Measurements from ENCODE around the gene OR6C74.

The OR6C74 gene

DNA sequence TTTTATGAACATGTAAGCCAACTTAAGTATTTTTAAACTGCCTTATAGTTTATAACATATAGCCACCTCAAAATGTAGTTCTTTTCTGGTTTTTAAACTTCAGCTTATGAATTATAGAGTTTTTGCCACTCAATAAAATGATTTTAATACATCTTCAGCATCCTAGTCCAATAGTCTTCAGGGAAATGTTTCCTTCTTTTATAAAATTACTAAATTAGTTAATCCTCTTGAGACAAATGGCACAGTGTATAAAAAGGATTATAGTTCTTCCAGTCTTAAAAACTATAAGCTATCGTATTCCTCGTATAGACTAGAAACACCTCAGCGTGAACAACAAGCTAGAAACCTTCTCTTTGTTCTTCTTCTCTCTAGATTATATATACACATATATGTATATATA, at the start of gene OR6C74:
Gene OR6C74 (plus strand): TSS at position 301 of the 400 bp plus-strand sequence. CDS start 2,679 bp downstream, outside the sequence.
- DNase-seq = no peak

DNA sequence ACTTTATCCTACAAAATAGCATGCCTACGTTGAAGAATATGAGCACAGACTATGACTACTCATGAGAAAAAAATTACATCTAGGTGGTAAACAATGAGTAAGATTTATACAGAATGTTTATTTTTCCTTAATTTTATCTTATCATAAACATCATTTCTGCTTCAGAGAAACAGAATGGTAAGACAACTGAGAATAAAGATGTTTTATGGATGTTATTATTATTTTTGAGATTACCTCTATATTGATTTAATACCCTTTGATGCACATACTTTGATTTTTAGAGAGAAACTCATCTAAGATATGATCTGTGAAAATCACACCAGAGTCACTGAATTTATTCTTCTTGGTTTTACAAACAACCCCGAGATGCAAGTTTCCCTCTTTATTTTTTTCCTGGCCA, 23.7 kb upstream of the OR6C74 start, which contains the start of gene OR10A7:
Gene OR10A7 (plus strand): TSS at position 301 of the 400 bp plus-strand sequence. CDS start 0 bp downstream, at position 301.
- no peak for DNase-seq

DNA sequence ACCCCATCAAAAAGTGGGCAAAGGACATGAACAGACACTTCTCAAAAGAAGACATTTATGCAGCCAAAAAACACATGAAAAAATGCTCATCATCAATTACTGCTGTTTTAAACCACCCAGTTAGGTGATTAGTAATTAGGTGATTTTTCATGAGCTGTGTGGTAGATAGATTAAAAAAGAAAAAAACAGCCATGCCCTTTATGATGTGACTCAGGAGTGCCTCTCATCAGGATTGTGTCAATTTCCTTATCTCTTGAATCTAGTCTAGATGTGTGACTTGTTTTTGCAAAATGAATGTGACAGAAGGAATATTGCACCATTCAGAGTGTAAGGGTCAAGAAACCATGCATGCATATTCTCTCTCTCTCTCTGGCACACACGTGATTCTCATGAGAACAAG, 17.9 kb upstream of the OR6C74 start:
- DNase-seq = no peak

DNA sequence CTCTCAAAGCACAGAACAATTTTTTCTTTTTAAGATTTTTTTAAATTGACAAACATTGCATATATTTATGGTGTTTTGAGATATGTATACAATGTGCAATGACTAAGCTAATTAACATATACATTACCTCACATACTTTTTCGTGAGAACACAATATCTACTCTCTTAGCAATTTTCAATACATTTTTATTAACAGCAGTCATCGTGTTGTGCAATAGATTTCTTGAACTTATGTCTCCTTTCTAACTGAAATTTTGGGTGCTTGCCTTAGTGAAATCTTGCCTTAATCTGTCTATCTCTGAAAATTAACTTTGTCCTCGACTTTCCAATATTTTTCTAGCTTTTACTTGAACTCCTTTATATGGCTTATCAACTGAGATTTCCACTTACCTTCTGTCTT, 16.8 kb upstream of the OR6C74 start:
- no peak for DNase-seq

DNA sequence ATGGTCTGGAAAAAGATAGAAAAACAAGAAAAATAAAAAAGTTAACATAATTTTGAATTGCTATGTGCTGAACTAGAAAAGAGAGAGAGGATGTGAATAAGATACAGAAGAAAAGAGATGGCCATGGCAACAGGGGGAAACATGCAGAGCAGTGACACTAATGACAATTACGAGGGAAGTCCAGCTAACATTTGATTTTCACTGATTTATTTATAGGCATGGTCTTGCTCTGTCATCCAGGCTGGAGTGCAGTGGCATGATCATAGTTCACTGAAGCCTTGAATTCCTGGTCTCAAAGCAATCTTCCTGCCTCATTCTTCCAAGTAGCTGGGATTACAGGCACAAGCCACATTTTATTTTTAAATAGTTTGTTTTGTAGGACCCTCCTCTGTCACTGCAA, 1.8 kb downstream of the OR6C74 start:
- DNase-seq = no peak

DNA sequence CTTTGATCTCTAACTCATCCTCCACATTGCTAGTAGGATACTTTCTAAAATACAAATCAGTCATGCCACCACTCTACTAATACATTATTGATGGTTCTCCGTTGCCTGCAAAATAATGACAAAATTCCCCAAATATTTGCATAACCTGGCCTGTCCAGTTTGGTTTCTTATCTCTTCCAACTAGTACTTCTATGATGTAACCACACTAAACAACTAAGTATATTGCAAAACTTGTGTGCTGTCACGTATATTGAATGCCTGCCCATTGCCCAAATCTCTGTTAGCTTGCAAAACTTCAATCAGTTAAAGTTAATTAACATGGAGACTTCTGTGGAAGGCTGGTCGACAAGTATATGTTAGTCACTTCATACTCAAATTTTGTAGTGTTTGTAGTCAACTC, 6.5 kb downstream of the OR6C74 start:
- no peak for DNase-seq

DNA sequence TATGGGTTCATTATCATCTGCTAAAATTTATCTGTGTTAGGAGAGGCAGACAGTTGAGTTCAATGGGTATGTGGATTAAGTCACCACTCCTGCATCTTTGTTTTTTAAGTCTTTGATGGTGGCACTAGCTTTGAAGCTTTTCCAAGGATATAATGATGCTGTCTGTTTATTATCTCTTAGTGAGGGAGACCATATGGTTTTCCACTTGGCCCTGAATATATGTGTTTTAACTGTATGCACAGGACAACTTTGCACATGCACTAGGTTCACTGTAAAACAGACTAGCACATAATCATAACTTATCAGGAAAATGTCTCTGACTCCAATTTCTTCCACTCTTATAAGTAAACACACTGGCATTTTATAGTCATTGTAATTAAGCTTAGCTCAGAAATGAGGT, 8.9 kb downstream of the OR6C74 start:
- no peak for DNase-seq

DNA sequence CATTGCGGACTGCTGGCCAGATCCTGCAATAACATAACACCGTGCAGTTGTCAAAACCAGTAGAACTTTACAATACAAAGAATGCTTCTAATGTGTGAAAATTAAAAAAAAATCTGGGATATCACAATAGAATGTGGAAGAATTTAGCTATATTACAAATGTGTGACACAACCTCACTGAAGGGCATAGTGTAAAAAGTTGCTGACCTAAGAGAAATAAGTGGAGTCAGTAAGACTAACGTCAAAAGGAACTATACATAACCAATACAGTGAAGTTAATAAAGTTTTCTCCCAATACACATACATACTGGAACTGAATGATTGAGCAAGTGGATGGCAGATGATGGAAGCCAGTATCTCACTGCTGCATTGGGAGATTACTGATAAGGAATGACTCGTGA, 12.4 kb downstream of the OR6C74 start:
- no peak for DNase-seq

DNA sequence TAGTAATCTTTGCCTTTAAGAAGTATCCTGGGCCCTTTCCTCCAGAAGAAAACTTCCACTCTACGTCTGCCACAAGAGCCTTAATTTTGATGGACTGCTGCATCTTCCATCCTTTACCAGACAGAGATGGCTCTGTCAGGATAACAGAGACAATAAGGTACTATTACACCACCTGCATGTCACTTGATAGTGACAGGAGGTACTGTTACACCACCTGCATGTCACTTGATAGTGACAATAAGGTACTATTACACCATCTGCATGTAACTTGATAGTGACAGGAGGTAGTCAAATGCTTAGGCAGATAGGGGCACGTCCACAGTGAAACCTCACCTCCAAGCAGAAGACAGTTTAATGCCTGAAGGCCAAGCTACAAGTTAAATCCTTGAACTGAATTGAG, 13.9 kb downstream of the OR6C74 start:
- DNase-seq = no peak

DNA sequence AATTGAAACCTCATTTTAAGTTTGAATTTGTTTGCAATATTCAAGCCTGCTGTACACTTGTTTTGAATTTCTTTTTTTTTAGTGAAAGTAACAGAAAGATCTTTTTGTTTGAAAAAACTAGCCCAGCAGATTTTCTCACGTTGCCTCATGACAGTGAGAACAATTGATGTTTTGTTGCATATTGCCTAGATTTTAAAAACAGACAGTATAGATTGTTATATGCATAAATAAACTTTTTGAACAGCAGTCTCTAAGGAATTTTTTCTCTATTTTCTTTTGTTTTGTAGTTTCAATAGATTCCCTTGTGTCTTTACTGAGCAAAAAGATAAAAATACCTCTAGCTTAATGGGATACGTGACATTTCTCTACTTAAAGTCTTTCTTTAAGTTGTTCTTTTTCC, 36.6 kb downstream of the OR6C74 start:
- DNase-seq = no peak

DNA sequence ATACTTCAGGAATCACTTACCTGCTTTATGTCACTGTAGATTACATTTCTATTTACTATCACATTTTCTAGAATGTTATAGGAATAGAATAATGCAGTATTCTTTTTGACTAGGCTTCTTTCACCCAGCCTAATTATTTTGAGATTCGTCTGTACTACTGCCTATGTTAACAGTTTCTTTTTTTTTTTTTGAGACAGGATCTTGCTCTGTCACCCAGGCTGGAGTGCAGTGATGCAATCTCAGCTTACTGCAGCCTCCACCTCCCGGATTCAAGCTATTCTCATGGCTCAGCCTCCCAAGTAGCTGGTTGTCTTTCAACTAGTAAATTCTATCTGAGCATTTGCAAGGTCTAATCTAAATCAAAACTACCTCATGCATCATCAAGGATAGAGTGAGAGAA, 45.6 kb downstream of the OR6C74 start:
- no peak for DNase-seq
